Left lung (tissue), 10 donors: ENCODE measurements around the gene CHRNB4. TPM values are rescaled to one million over a fixed set of nuclear protein-coding genes. Genes with fewer than 3 reads are reported as not detected.
A peak's percentile ranks its signal among the peaks of the same experiment; 100 is the strongest.

Source experiments
- ATAC-seq: fragments of 200-7000 bp; cut with Tn5 transposase; one replicate; pipeline ENCODE4 v1.9.1; 2020; ENCODE audit warnings: moderate library complexity
- DNase-seq, 4 donors: peaks; one replicate each; pipeline ENCODE4 v3.0.0-alpha.2; 2013 to 2020
- H3K27ac ChIP-seq, 2 donors: fragments of 200-600 bp; sonication (generic) in 1 of 2; one replicate each; pipeline versions ENCODE4 v1.5.0 to v1.8.0; 2020 to 2021
- H3K27me3 ChIP-seq, 2 donors: fragments of 200-600 bp; sonication (generic) in 1 of 2; one replicate each; pipeline versions ENCODE4 v1.5.0 to v1.8.0; 2020 to 2021
- H3K36me3 ChIP-seq, 2 donors: fragments of 200-600 bp; sonication (generic) in 1 of 2; one replicate each; pipeline versions ENCODE4 v1.5.0 to v1.8.0; 2020 to 2021
- H3K4me1 ChIP-seq, 2 donors: fragments of 200-600 bp; one replicate each; pipeline ENCODE4 v1.8.0; 2021
- H3K4me3 ChIP-seq, 2 donors: fragments of 200-600 bp; sonication (generic) in 1 of 2; one replicate each; pipeline versions ENCODE4 v1.5.0 to v1.8.0; 2020 to 2021; ENCODE audit warnings: mild to moderate bottlenecking in 1 of 2
- H3K9me3 ChIP-seq, 2 donors: fragments of 200-600 bp; sonication (generic) in 1 of 2; one replicate each; pipeline versions ENCODE4 v1.5.0 to v1.8.0; 2020 to 2021
- CTCF ChIP-seq, 2 donors: fragments of 200-600 bp; sonication (generic) in 1 of 2; IDR thresholded peaks; one replicate each; pipeline versions ENCODE4 v1.5.0 to v1.8.0; 2021; ENCODE audit warnings: antibody characterized with exemption in 2 of 2
- intact Hi-C, 2 donors: fragments of 100-400 bp; cut with DNase I; formaldehyde crosslinking; loops; one replicate each; pipeline versions ENCODE4 v1.11.2 to v1.14.2; 2022
- polyA plus RNA-seq, 6 donors: library from polyadenylated mRNA; unstranded; fragments of 120-200 nt; gene quantifications; one replicate each; pipeline ENCODE4 v1.2.1, GENCODE V29; 2013; ENCODE audit not compliant: insufficient read length in 6 of 6
- total RNA-seq, 2 donors: library from RNA; stranded (reverse); fragmentation: NEBNext Ultra II Directional; extraction: Animal tissue kit (Norgen Biotek cat#: 25700); gene quantifications; one replicate each; pipeline ENCODE4 v1.2.1, GENCODE V29; 2021
- donor health status: DM: no; HTN: yes; CAD: no.
- donor health status: DM: no; HTN: no; CAD: no.

The CHRNB4 gene
- total and polyA plus RNA-seq, 8 donors, result 0.24 to 0.40 (median 0.30) TPM; not detected in 2

GRCh38 chr15:78638658-78639314 lies 2.2 kb downstream of the CHRNB4 start:
- H3K4me3 ChIP-seq, result no peak overlapping the region
- no peak overlapping the region for H3K27ac ChIP-seq
- peak; percentile 61 for ATAC-seq
- TF ChIP-seq CTCF (IDR thresholded peaks at IDR 0.05), result peak; percentile 53 to 54
- peaks cover 0 to 22% of the 10 kb centered on the region in 2 donors for H3K27me3 ChIP-seq
- DNase-seq, result peak in 1 of 4 donors; percentile 72
- H3K4me1 ChIP-seq, result peaks cover 5 to 8% of the 10 kb centered on the region in 2 donors
- H3K36me3 ChIP-seq, result no peaks in the 10 kb centered on the region
- H3K9me3 ChIP-seq, result peaks cover 0 to 3% of the 10 kb centered on the region in 2 donors
- intact Hi-C loops, result loop anchor here in 1 of 2 donors (5.0 kb wide), 1 partner anchor 69 kb away; no protein-coding TSS in a partner anchor

GRCh38 chr15:78637776-78638435 lies 3.1 kb downstream of the CHRNB4 start:
- H3K27ac ChIP-seq, result no peak overlapping the region
- peaks cover 5 to 8% of the 10 kb centered on the region in 2 donors for H3K4me1 ChIP-seq
- ATAC-seq (no peak), DNase-seq (no peak)
- H3K4me3 ChIP-seq, result no peak overlapping the region
- peaks cover 0 to 22% of the 10 kb centered on the region in 2 donors for H3K27me3 ChIP-seq
- intact Hi-C loops, result loop anchor here in 1 of 2 donors (5.0 kb wide), 1 partner anchor 69 kb away; no protein-coding TSS in a partner anchor
- peaks cover 0 to 12% of the 10 kb centered on the region in 2 donors for H3K9me3 ChIP-seq
- no peak for TF ChIP-seq CTCF (IDR thresholded peaks at IDR 0.05)
- H3K36me3 ChIP-seq, result no peaks in the 10 kb centered on the region

GRCh38 chr15:78636378-78636859 lies 4.6 kb downstream of the CHRNB4 start:
- Histone ChIP-seq H3K36me3 (no peaks in the 10 kb centered on the region), H3K9me3 (peaks cover 0 to 14% of the 10 kb centered on the region in 2 donors), H3K4me1 (peaks cover 5 to 8% of the 10 kb centered on the region in 2 donors), H3K27ac (no peak overlapping the region), H3K27me3 (peaks cover 0 to 19% of the 10 kb centered on the region in 2 donors), H3K4me3 (no peak overlapping the region)
- ATAC-seq (no peak), DNase-seq (no peak)
- intact Hi-C loops, result loop anchor here in 1 of 2 donors (5.0 kb wide), 1 partner anchor 71 kb away; no protein-coding TSS in a partner anchor
- no peak for TF ChIP-seq CTCF (IDR thresholded peaks at IDR 0.05)

GRCh38 chr15:78635346-78635745 lies 5.7 kb downstream of the CHRNB4 start:
- no peak for ATAC-seq
- no peak for DNase-seq
- no peak overlapping the region for H3K27ac ChIP-seq
- intact Hi-C loops, result loop anchor here in 1 of 2 donors (5.0 kb wide), 1 partner anchor 72 kb away; no protein-coding TSS in a partner anchor
- H3K27me3 ChIP-seq, result peaks cover 0 to 9% of the 10 kb centered on the region in 2 donors
- peaks cover 0 to 14% of the 10 kb centered on the region in 2 donors for H3K9me3 ChIP-seq
- TF ChIP-seq CTCF (IDR thresholded peaks at IDR 0.05), result no peak
- no peaks in the 10 kb centered on the region for H3K36me3 ChIP-seq
- peaks cover under 1% of the 10 kb centered on the region in 2 donors for H3K4me1 ChIP-seq
- H3K4me3 ChIP-seq, result no peak overlapping the region
